Body of pancreas (tissue), 4 donors: ENCODE measurements around the gene CXCR6. TPM values are rescaled to one million over a fixed set of nuclear protein-coding genes. Genes with fewer than 3 reads are reported as not detected.

ENCODE experiments used
- ATAC-seq: fragments of 150-250 bp; one replicate; pipeline ENCODE4 v1.9.1; 2016
- DNase-seq, 4 donors: peaks; one replicate each; pipeline ENCODE4 v3.0.0-alpha.2; 2019
- H3K27ac ChIP-seq, 4 donors: fragments of 200-600 bp; sonication (generic); 1 replicate in 3 of 4; 2 replicates in 1 of 4; pipeline versions ENCODE4 v1.5.1 to v1.6.1; 2016 to 2019; ENCODE audit warnings: mild to moderate bottlenecking in 1 of 4, mixed read lengths in 1 of 4, moderate library complexity in 1 of 4
- H3K27me3 ChIP-seq, 2 donors: fragments of 200-600 bp; sonication (generic); one replicate each; pipeline ENCODE4 v1.6.0; 2016; ENCODE audit warnings: mild to moderate bottlenecking in 1 of 2
- H3K36me3 ChIP-seq, 2 donors: fragments of 200-600 bp; sonication (generic); replicated peaks in 1 of 2; 2 replicates each; pipeline ENCODE4 v1.5.1; 2016; ENCODE audit warnings: low read depth in 2 of 2; ENCODE audit not compliant: insufficient read depth in 1 of 2
- H3K4me1 ChIP-seq: fragments of 200-600 bp; sonication (generic); one replicate; pipeline ENCODE4 v1.6.0; 2016
- H3K4me3 ChIP-seq, 2 donors: fragments of 200-600 bp; sonication (generic); 1 replicate in 1 of 2; 2 replicates in 1 of 2; pipeline ENCODE4 v1.5.1; 2016 to 2019
- H3K9me3 ChIP-seq, 3 donors: fragments of 200-600 bp; sonication (generic); 1 replicate in 2 of 3; 2 replicates in 1 of 3; pipeline ENCODE4 v1.5.1; 2016
- POLR2A ChIP-seq, 3 donors: fragments of 450-650 bp; IDR thresholded peaks; one replicate each; pipeline ENCODE4 v1.6.1; 2016; ENCODE audit warnings: antibody characterized with exemption in 3 of 3, mild to moderate bottlenecking in 2 of 3
- WGBS, 2 donors: methylation state at CpG; one replicate each; pipeline ENCODE4 v1.1.5; 2017; 5-methylcytosine and 5-hydroxymethylcytosine counted together
- intact Hi-C: fragments of 100-400 bp; cut with DNase I; formaldehyde crosslinking; loops from one replicate; pipeline ENCODE4 v1.15.1; 2023
- total RNA-seq, 2 donors: library from RNA; depleted of rRNA; stranded (reverse); fragments of >200 nt; gene quantifications; one replicate each; pipeline ENCODE4 v1.1.0, GENCODE V29; 2016
- TF ChIP-seq, protein P1 (sequence below), 7 experiments: fragments of 450-650 bp in 4 of 7; fragments of 200-600 bp in 3 of 7; sonication (generic) in 3 of 7; IDR thresholded peaks; one replicate each; pipeline ENCODE4 v1.5.1; 2016 to 2019; ENCODE audit warnings: antibody characterized with exemption in 7 of 7

CXCR6 gene
- total RNA-seq, 2 donors from 2014 or later: 2.9 TPM; not detected in 1

DNA sequence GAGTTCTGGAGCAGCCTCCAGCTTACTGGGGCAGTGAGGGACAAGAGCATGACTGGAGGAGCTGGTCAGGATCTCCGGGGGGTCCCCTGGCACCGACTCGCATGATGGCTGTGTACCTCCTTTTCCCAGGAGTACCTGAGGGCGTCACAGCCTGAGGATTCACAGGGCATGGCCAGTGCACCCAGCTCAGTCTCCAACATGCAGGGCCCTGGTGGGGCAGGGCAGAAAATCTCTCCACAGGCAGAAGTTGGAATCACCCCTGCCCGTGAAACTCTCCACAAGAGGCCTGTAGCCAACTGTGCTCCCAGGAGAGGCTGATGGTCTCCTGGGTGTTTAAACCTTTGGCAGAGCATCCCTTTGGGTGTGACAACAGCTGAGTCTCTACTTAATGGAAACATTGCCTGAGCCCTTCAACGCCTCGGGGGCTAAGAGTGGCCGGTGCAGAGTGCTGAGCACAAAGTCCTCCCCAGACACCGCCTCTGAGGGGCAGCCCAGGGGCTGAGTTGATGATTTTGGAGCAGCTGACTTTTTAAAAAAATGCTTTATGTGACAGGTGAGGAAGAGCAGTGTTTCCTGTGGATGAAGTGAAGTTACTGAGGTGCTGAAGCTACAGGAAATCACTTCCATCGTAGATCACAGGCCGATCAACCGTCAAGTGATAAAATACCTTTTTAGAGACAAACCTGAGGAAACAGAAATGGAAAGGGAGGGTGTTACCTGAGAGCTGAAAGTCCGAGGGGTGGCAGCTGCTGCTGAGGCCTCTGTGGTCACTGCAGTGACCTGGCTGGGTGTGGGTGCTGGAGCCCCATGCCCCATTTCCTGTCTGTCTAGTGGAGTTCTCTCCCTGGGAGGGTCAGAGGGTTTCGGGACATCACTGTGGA, 21.9 kb upstream of the CXCR6 start:
- H3K9me3 ChIP-seq: no peaks in the 10 kb centered on the region
- H3K27ac ChIP-seq: no peak overlapping the region
- peaks cover 7 to 32% of the 10 kb centered on the region in 2 donors for H3K36me3 ChIP-seq
- 87 to 93% methylated on average over 8 to 14 of the region's 14 CpGs for WGBS, 2 donors
- TF ChIP-seq, protein P1, sequence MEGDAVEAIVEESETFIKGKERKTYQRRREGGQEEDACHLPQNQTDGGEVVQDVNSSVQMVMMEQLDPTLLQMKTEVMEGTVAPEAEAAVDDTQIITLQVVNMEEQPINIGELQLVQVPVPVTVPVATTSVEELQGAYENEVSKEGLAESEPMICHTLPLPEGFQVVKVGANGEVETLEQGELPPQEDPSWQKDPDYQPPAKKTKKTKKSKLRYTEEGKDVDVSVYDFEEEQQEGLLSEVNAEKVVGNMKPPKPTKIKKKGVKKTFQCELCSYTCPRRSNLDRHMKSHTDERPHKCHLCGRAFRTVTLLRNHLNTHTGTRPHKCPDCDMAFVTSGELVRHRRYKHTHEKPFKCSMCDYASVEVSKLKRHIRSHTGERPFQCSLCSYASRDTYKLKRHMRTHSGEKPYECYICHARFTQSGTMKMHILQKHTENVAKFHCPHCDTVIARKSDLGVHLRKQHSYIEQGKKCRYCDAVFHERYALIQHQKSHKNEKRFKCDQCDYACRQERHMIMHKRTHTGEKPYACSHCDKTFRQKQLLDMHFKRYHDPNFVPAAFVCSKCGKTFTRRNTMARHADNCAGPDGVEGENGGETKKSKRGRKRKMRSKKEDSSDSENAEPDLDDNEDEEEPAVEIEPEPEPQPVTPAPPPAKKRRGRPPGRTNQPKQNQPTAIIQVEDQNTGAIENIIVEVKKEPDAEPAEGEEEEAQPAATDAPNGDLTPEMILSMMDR (IDR thresholded peaks at IDR 0.05): no peak
- no peak for TF ChIP-seq POLR2A (IDR thresholded peaks at IDR 0.05)
- no peak for DNase-seq
- H3K27me3 ChIP-seq: no peaks in the 10 kb centered on the region
- H3K4me3 ChIP-seq: no peak overlapping the region
- ATAC-seq: no peak
- intact Hi-C loops: no loop called here
- H3K4me1 ChIP-seq: no peaks in the 10 kb centered on the region

- no peak for DNase-seq
- Histone ChIP-seq H3K27me3 (no peaks in the 10 kb centered on the region), H3K27ac (no peak overlapping the region), H3K9me3 (no peaks in the 10 kb centered on the region), H3K4me3 (no peak overlapping the region), H3K36me3 (peaks cover 7 to 32% of the 10 kb centered on the region in 2 donors), H3K4me1 (no peaks in the 10 kb centered on the region)
- ATAC-seq: no peak
- TF ChIP-seq, protein P1 (IDR thresholded peaks at IDR 0.05): no peak
- TF ChIP-seq POLR2A (IDR thresholded peaks at IDR 0.05): no peak
- WGBS, 2 donors: 76 to 95% methylated on average over 3 of the region's 3 CpGs
- intact Hi-C loops: no loop called here
Measured at GRCh38 chr3:45922039-45922326, 21.3 kb upstream of the CXCR6 start.

DNA sequence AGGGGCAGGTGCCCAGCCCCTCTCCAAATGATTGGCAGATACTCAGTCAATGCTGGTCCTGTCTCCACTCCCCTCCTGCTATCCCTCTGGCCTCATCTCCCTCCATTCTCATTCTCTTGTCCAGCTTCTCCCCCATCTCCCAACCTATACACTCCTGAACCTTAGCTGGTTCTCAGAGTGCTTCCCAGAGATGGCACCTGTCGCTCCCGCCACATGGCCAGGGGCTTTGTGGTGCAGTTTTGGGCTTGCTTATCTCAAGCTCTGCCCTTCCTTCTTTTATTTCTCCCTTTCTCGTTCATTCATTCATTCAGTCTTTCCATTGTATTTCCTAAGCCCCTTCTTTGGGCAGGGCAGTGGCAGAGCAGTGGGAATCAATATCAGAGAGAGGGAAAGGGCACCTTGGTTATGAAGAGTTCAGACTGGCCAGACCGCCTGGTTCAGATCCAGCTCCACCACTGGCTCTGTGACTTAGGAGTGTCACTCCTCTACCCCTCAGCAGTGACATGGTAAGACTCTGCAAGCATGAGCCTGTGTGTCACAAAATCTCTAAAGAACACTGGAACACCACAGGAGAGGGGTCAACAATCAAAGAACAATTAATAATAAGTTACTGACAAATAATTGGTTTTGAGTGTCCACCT, 20.2 kb upstream of the CXCR6 start:
- no peak overlapping the region for H3K4me3 ChIP-seq
- H3K36me3 ChIP-seq: peaks cover 11 to 37% of the 10 kb centered on the region in 2 donors
- H3K27ac ChIP-seq: no peak overlapping the region
- H3K27me3 ChIP-seq: no peaks in the 10 kb centered on the region
- no peak for DNase-seq
- 92 to 95% methylated on average over 4 of the region's 4 CpGs for WGBS, 2 donors
- no peak for ATAC-seq
- no peaks in the 10 kb centered on the region for H3K4me1 ChIP-seq
- no peaks in the 10 kb centered on the region for H3K9me3 ChIP-seq
- intact Hi-C loops: no loop called here
- no peak for TF ChIP-seq POLR2A (IDR thresholded peaks at IDR 0.05)

- H3K36me3 ChIP-seq: peaks cover 11 to 40% of the 10 kb centered on the region in 2 donors
- DNase-seq (no peak), ATAC-seq (no peak)
Measured at GRCh38 chr3:45923755-45924154, 19.5 kb upstream of the CXCR6 start.

DNA sequence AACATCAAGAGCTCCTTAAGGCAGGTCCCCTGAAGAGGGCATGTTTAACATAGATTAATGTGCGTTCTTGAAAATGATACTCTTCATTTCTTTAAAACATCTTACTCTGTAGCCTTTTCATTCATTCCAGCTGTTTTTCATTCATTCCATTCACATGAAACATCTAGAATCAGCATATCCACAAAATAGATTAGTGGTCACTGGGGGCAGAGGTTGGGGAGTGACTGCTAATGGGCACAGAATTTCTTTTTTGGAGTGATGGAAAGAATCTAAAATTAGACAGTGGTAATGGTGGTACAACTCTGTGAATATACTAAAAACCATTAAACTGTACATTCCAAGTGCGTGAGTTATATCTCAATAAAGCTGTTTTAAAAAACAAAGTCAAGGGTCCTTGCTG, 15.4 kb upstream of the CXCR6 start:
- DNase-seq: no peak
- intact Hi-C loops: no loop called here
- Histone ChIP-seq H3K4me3 (no peak overlapping the region), H3K9me3 (no peaks in the 10 kb centered on the region), H3K27ac (no peak overlapping the region), H3K36me3 (peaks cover 18 to 38% of the 10 kb centered on the region in 2 donors), H3K4me1 (no peaks in the 10 kb centered on the region), H3K27me3 (no peaks in the 10 kb centered on the region)
- ATAC-seq: no peak
- TF ChIP-seq POLR2A (IDR thresholded peaks at IDR 0.05): no peak
- TF ChIP-seq, protein P1 (IDR thresholded peaks at IDR 0.05): no peak
- WGBS, 2 donors: 97 to 100% methylated on average over 2 of the region's 2 CpGs

More at GRCh38 chr3:45923755-45924154, 19.5 kb upstream of the CXCR6 start:
- 65 to 86% methylated on average over 2 to 3 of the region's 3 CpGs for WGBS, 2 donors
- no peak for TF ChIP-seq POLR2A (IDR thresholded peaks at IDR 0.05)
- TF ChIP-seq, protein P1 (IDR thresholded peaks at IDR 0.05): no peak
- intact Hi-C loops: no loop called here
- no peaks in the 10 kb centered on the region for H3K4me1 ChIP-seq
- H3K9me3 ChIP-seq: no peaks in the 10 kb centered on the region
- H3K27me3 ChIP-seq: no peaks in the 10 kb centered on the region
- no peak overlapping the region for H3K4me3 ChIP-seq
- H3K27ac ChIP-seq: no peak overlapping the region
